AG04450 (cell line): Measurements from ENCODE around the gene WDR93. TPM values are rescaled to one million over a fixed set of nuclear protein-coding genes. Genes with fewer than 3 reads are reported as not detected.
A peak's percentile ranks its signal among the peaks of the same experiment; 100 is the strongest.

Experiments used
- CTCF ChIA-PET: fragments of 300-600, 350-600 bp; formaldehyde crosslinking; extraction: SDS; loops from one replicate; lab custom pipeline; 2022; ENCODE audit warnings: antibody characterized with exemption, inconsistent platforms; lab: Charles Lee
- POLR2A ChIA-PET: fragments of 350-600 bp; formaldehyde crosslinking; extraction: SDS; loops from one replicate; lab custom pipeline; 2021; ENCODE audit warnings: antibody characterized with exemption, inconsistent platforms; lab: Yijun Ruan, JAX
- DNase-seq: peaks from one replicate; pipeline ENCODE4 v3.0.0-alpha.2; 2011; ENCODE audit warnings: low read depth, low spot score
- H3K27ac ChIP-seq: one replicate; pipeline ENCODE4 v1.5.1; 2012; ENCODE audit warnings: low read depth, low read length, control low read depth
- H3K27me3 ChIP-seq: one replicate; pipeline ENCODE4 v1.6.0; 2012; ENCODE audit warnings: low read length; ENCODE audit not compliant: control insufficient read depth, insufficient read depth
- H3K4me3 ChIP-seq: 2 replicates; pipeline ENCODE4 v1.5.1; 2011; ENCODE audit warnings: mild to moderate bottlenecking, low read depth, low read length, control low read depth
- H3K9me3 ChIP-seq: 2 replicates; pipeline ENCODE4 v1.5.1; 2012; ENCODE audit warnings: low read length; ENCODE audit not compliant: control insufficient read depth, insufficient read depth
- CTCF ChIP-seq: IDR thresholded peaks from 2 replicates; pipeline ENCODE4 v1.5.1; 2011; ENCODE audit warnings: low read depth, low read length, control low read depth, inconsistent platforms
- polyA plus RNA-seq: library from polyadenylated mRNA; depleted of rRNA; stranded (reverse); fragments of >200 nt; gene quantifications from 2 replicates; pipeline ENCODE4 v1.2.3, GENCODE V29; 2011

WDR93 gene
- polyA plus RNA-seq, 1 experiment, result 0.05 TPM

- Histone ChIP-seq H3K4me3 (no peak overlapping the region), H3K27ac (no peak overlapping the region), H3K27me3 (peaks cover 44% of the 10 kb centered on the region), H3K9me3 (no peaks in the 10 kb centered on the region; the same call in 1 of the 2 replicates)
- POLR2A ChIA-PET, result no interaction called here
- no peak for TF ChIP-seq CTCF
- CTCF ChIA-PET, result interaction anchor here (0.6 to 19.0 kb wide), 3 partner anchors 128 to 370 kb away, joined by 3 to 498 read pairs (median 3); no protein-coding TSS in a partner anchor
- DNase-seq, result no peak
Measured at GRCh38 chr15:89747708-89748682, 57.4 kb downstream of the WDR93 start.

GRCh38 chr15:89749054-89749453 is 58.4 kb downstream of the WDR93 start:
- no peak for TF ChIP-seq CTCF
- Histone ChIP-seq H3K27ac (no peak overlapping the region), H3K4me3 (no peak overlapping the region), H3K9me3 (no peaks in the 10 kb centered on the region; the same call in 1 of the 2 replicates), H3K27me3 (peaks cover 40% of the 10 kb centered on the region)
- ChIA-PET CTCF (interaction anchor here (1.9 to 19.0 kb wide), 2 partner anchors 126 to 139 kb away, joined by 13 to 498 read pairs; no protein-coding TSS in a partner anchor), POLR2A (no interaction called here)
- DNase-seq, result no peak

- DNase-seq, result no peak
- Histone ChIP-seq H3K9me3 (no peaks in the 10 kb centered on the region; the same call in 1 of the 2 replicates), H3K4me3 (no peak overlapping the region), H3K27ac (no peak overlapping the region), H3K27me3 (peaks cover 40% of the 10 kb centered on the region)
- no peak for TF ChIP-seq CTCF
- ChIA-PET POLR2A (no interaction called here), CTCF (interaction anchor here (1.0 to 19.0 kb wide), 3 partner anchors 9 to 139 kb away, joined by 6 to 498 read pairs (median 13); no protein-coding TSS in a partner anchor)
Measured at GRCh38 chr15:89749526-89749925, 58.9 kb downstream of the WDR93 start.

- Histone ChIP-seq H3K4me3 (peak overlapping the region; percentile 59), H3K27ac (no peak overlapping the region), H3K9me3 (no peaks in the 10 kb centered on the region; the same call in 1 of the 2 replicates), H3K27me3 (peaks cover 37% of the 10 kb centered on the region)
- DNase-seq, result no peak
- CTCF ChIA-PET, result interaction anchor here (1.0 to 19.0 kb wide), 4 partner anchors 10 to 138 kb away, joined by 6 to 498 read pairs (median 17); no protein-coding TSS in a partner anchor
- POLR2A ChIA-PET, result interaction anchor here (0.9 kb wide), 1 partner anchor 11 kb away, joined by 4 read pairs; no protein-coding TSS in a partner anchor
- no peak for TF ChIP-seq CTCF
Measured at GRCh38 chr15:89749951-89750559, 59.4 kb downstream of the WDR93 start.
